GM19455 (cell line): ENCODE data around the gene UBR1.
"Not testable (repeated sequence)": the region's sequence is repeated elsewhere in the genome, so short reads cannot be mapped to it uniquely, and the experiment has no call there.

Experiments used
- ATAC-seq: cut with Tn5 transposase; IDR thresholded peaks from one replicate; pipeline ENCODE4 v1.9.1; 2021; ENCODE audit not compliant: unreplicated experiment

The UBR1 gene

GRCh38 chr15:42919308-42919707 lies 186.5 kb downstream of the UBR1 start:
- no peak for ATAC-seq

GRCh38 chr15:42918047-42918446 lies 187.8 kb downstream of the UBR1 start:
- ATAC-seq: no peak

DNA sequence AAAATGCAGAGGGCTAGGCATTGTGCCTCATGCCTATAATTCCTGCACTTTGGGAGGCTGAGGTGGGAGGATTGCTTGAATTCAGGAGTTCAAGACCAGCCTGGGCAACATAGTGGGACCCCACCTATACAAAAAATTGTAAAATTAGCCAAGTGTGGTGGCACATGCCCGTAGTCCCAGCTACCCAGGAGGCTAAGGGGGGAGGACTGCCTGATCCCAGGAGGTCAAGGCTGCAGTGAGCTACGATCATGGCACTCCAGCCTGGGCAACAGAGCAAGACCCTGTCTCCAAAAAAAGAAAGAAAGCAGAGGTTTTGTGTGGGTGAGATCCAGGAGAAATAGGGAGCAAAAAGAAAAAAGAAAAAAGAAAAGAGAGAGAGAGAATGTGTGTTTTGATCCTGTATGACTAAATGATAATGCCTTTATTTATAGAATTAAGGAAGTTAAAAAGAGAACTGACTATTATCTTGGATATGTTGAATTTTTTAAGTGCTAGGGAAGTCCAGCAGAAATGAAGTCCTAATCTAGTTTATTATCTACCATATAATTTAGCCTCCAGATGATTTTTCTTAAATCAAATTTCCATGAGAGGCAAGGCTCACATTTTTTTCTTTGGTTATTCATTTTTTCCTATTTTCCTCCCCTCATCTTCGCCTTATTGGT lies 190.1 kb downstream of the UBR1 start:
- ATAC-seq: no peak

- no peak for ATAC-seq
These were observed 190.9 kb downstream of the UBR1 start for GRCh38 chr15:42914728-42915497.

- no peak for ATAC-seq
These were observed 194.7 kb downstream of the UBR1 start for GRCh38 chr15:42911058-42911592.

GRCh38 chr15:42908538-42908937 lies 197.3 kb downstream of the UBR1 start:
- ATAC-seq: no peak

DNA sequence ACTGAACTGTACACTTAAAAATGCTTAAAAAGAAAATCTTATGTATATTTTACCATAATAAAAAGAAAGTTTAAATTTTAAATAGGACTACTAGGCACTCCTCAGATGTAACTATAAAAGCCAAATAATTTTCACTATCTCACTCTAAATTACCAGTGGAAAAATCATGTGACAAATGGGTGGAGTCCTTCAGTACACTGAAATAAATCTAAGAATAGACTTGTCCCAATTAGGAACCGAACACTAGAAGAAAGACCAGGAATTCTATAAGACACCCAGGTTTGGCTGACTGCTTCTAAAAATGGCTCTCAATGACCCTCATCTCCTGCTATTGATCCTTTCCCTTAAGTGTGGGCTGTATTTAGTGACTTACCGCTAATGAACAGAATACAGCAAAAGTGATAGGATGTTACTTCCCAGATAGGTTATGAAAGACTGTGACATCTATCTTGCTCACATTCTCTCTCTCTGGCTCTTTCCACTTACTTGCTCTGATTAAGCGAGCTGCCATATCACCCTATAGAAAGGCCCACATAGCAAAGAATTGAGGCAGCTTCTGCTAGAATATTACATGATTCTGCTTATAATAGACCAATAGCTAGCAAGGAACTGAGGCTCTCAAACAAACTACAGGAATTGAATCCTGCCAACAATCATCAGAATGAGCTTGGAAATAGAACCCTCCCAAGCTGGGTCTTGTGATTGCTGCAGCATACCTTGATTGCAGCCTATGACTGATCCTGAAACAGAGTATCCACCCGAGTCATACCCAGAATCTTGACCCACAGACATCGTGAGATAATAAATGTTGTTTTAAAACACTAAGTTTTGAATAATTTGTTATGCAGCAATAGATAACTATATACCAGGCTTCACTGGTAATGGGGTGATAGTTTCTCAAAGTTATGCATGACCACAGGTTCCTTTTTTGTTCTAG lies 202.2 kb downstream of the UBR1 start:
- ATAC-seq: no peak

- ATAC-seq: not testable (repeated sequence)
These were observed 211.9 kb downstream of the UBR1 start for GRCh38 chr15:42893911-42894310.
